NCI-H345 treated with DMSO at 0.1 percent for 48 hours (cell line): Measurements from ENCODE around the gene HMG20A.
"Not testable (repeated sequence)": the region's sequence is repeated elsewhere in the genome, so short reads cannot be mapped to it uniquely, and the experiment has no call there.

Experiments used
- DNase-seq: peaks from one replicate; lab custom pipeline; 2025; ENCODE audit not compliant: unreplicated experiment; lab: John Stamatoyannopoulos, UW

HMG20A gene

DNA sequence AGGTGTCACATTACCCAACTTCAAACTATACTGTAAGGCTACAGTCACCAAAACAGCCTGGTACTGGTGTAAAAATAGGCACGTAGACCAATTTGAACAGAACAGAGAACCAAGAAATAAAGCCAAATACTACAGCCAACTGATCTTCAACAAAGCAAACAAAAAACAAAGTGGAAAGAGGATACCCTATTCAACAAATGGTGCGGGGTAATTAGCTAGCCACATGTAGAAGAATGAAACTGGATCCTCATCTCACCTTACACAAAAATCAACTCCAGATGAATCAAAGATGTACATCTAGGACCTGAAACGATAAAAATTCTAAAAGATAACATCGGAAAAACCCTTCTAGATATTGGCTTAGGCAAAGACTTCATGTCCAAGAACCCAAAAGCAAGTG lies 13.8 kb upstream of the HMG20A start:
- DNase-seq: no peak

DNA sequence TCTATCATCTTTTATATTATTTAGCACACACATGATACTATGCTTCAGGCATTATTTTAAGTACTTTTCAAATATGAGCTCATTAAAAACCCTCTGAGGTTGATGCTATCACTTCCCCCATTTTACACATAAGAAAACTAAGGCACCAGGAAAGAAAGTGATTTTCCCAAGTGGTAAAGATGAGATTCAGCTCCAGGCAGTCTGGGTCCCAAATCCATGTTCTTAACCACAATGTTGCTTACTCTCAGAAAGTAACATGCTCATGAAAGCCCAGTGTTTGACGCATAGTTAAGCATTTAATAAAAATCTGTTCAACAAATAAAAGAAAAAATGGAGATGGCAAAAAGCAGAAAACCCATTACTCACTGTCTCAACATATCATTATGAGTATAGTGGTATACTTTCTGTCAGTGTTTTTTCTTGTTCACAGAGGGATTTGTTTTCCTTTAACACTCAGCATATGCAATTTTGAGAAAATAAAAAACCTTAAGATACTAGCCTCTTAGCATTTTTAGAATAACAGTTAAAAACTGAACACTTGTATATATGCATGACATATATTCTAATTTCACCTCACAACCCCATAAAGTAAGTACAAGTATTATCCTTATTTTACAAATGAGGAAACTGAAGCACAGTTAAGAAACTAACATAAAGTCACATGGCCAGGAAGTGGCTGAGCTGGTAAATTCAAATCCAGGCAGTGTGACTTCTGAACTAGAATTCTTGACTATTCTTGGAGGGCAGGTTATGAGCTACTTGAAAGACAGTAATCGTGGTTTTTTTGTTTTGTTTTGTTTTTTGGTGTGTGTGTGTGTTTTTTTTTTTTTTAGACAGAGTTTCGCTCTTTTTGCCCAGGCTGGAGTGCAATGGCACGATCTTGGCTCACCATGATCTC lies 11.2 kb upstream of the HMG20A start:
- no peak for DNase-seq

DNA sequence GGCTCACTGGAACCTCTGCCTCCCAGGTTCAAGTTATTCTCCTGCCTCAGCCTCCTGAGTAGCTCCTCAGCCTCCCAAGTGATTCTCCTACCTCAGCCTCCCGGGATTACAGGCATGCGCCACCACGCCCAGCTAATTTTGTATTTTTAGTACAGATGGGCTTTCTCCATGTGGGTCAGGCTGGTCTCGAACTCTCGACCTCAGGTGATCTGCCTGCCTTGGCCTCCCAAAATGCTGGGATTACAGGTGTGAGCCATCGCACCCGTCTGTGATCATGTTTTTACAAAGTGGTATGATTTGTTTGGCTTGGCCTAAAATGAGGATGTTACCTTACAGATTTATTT lies 10.6 kb upstream of the HMG20A start:
- not testable (repeated sequence) for DNase-seq

DNA sequence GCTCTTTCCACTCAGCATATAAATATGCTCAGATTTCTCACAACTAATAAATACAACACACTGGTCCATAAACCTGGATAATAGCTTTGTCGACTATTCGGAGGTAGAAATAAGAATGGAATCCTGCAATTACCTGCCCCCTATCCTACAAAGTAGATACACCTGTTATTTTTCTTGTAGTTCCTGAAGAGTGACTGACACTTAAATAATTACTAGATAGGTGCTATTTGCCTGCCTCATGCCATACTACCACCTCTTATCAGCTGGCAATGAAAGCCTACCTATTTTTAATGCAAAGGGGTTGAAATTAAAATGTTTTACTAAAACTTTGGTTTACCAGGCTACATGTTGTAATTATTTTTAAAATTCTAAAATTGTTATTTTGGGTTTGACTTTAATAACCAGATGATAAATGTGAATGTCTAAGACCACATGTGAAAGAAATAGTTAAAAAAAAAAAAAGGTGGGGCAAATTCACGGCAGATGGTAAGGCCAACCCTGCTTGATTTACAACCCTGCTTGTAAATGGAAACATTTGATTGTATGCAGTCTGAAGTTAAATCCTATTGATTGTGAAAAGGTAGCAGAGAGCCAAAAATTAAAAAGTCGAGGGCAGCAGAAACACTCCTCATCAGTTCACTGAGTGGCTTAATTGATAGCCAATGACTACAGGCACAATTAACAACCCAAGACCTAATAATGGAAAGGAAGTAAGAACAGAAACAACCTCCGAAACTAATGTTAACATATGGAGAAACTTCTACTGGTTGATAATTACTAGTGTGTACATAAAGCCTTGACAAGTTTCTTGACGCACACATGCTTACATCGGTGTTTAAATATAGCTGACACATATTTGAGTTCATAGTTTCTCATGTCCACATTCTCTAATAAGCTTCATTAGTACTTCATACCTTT lies 9.7 kb upstream of the HMG20A start:
- DNase-seq: no peak

DNA sequence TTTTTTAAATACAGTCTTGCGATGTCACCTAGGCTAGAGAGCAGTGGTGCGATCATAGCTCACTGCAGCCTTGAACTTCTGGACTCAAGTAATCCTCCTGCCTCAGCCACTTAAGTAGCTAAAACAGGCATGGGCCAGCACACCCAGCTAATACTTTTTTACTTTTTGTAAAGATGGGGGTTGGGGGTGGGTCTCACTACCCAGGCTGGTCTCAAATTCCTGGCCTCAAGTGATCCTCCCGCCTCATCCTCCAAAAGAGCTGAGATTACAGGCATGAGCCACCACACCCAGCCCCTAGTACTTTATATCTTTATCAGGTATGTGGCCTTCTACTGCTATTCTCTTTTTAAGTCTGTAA lies 9.1 kb upstream of the HMG20A start:
- DNase-seq: no peak

DNA sequence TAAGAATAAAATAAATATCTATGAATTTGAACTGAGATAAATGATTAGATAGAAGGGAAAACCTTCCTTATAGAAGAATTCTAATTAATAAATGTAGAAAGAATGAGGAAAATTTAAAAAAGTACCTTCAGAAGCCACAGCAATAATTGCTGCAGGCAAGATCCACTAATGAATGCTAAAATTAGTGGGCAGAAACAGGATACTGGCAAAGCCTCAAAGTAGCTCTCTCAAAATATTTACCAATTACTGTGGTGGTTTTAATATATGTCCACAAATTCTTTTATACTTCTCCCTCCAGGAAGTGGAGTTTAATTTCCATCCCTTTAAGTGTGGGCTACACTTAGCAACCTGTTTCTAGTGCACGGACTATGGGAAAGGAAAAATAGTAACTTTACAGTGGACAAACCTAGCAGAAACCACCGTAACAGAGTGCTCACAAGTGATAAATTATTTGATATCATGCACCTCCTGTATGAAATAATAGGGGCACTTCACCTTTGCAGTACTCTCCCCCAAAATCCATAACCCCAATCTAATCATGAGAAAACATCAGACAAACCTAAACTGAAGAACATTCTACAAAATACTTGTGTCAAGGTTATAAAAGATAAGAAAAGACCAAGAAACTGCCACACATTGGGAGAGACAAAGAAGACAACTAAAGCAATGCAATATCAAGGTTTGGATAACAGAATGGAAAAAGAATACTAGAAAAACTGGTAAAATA lies 7.6 kb upstream of the HMG20A start:
- DNase-seq: no peak

DNA sequence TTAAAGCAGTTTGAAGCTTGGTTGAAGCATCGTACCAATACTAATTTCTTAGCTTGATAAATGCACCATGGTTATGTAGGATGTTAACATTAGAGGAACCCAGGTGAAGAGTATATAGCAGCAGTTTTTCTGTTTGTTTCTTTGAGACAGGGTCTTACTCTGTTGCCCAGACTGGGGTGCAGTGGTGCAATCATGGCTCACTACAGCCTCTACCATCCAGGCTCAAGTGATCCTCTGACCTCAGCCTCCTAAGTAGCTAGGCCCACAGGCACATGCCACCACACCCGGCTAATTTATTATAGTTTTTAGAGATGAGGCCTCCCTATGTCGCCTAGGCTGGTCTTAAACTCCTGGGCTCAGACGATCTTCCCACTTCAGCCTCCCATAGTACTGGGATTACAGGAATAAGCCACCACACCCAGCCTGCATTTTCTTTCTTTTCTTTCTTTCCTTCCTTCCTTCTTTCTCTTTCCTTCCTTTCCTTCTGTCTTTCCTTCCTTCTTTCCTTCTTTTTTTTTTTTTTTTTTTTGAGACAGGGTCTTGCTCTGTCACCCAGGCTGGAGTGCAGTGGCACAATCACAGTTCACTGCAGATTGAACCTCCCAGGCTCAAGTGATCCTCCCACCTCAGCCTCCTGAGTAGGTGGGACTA lies 6.9 kb upstream of the HMG20A start:
- no peak for DNase-seq

DNA sequence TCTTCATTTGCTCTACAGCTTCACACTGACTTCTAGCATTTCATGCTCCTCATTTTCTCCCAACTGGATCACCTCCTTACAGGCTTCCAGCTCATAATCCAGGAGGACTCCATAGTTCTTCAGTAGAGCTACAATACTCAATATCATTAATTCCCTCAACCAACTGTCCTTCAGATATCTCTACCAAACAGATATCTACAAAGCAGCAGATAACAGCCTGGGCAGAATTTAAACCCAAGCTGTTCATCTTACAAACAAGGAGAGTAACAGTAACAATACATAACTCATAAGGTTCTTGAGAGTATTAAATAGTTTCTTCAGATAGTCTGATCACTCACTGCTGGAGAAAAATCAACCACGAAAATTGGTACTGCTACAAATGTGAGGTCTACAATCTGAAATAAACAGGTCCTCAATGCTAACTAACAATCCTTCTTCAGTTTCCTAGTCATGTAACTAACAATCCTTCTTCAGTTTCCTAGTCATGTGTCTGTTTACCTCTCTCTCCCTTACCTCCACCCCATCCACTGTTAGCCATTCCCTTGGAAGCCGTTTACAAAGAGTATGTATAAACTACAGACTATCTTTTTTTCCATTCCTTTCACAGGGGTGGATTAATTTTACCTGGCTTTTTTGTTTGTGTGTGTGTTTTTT lies 5.8 kb upstream of the HMG20A start:
- no peak for DNase-seq

DNA sequence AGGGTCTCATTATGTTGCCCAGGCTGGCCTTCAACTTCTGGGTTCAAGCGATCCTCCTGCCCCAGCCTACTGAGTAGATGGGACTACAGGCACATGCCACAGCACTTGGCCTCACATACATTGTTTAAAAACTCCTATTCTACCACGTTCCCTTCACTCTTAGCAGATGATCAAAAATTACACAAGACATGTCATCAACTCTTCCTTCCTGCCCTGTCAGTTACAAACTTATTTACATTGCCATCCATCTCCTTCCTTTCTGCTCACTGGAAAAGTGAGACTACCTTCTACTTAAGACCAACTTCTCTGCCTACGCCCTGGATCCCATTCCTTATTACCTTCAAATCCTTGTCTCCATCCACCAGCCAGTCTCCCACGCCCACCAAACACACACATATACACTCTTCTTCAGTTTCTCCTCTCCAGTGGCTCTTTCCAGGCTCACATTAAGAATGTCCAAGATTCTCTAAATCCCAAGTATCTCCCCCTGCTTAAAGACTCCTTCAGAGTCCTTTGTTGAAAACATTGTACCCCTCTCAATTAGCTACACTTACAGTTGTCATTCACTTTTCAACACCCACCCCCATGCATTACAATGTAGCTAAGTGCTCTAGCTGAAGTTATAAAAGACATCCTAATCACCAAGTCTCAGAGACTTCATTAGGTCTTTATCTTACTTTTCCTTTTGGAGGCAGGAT lies 5.1 kb upstream of the HMG20A start:
- no peak for DNase-seq

DNA sequence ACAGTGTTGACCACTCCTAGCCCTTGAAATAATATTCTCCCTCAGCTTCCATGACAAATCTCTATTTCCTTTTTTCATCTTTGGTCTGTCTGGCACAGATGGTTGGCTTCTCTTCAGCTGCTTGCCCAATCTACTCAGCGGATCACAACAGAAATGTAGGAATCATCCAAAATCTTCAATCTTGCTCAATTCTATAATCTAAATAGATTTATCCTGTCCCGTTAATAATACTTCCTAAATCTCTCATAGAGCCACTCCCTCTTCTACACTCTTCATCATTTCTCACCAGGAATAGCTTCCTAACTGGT lies 4.6 kb upstream of the HMG20A start:
- no peak for DNase-seq

DNA sequence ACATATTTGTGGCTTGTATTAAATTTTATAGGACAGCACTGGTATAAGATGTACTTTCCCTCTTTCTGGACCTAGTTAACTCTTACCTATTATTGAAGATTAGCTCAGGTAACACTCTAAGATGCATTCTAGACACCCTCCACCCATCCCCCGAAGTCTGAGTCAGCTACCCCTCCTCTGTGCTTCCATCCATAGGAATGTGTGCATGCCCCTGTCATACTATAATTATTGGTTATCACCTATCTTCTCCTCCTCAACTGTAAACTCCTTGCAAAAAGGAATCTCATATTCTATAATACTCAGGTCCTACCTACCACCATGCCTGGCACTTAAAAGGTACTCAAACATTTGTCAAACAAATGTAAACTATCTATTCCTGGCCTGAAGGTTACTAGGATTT lies 3.7 kb upstream of the HMG20A start:
- no peak for DNase-seq

DNA sequence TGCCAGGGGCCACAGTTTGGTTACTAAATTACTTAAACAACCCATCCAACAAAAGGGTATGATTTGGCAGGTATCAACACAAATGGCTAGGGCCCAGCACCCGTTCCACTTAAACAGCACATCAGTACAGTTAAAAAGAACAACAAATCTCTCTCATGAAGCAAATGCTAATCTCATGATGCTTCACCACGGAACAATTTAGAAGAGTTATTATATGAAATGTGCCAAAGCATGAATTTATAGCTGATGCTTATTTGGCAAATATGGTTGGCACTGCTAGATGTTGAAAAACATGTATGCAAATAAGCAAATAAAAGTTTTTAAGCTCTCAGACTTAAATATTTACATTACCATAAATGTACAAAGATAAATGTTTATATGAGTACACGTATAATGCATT lies 3.1 kb upstream of the HMG20A start:
- DNase-seq: no peak

DNA sequence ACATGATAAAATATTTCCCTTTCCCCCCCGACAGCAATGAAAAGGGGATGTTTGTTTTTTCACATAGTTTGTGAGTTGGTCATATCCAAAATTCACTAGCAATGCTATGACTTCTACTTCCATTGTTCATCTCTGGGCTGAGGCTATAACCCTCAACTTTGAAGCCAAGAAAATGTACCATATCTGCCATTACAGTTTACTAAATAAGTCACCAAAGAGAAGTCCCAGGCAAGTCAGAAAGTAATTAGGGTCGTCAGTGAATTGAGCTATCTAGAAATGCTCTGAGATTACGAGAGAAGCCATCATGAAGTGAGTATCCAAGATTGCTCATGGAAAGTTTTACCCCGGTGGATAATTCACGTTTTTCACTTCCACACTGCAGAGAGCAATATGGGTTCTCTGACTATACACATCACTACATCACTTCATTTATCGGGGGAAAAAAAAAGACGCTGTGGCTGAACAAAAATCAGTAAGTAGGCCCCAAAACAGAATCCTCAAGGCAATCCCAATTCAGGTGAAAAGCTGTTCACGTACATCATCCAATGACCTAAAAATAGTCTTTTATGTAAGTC lies 2.2 kb upstream of the HMG20A start:
- no peak for DNase-seq

DNA sequence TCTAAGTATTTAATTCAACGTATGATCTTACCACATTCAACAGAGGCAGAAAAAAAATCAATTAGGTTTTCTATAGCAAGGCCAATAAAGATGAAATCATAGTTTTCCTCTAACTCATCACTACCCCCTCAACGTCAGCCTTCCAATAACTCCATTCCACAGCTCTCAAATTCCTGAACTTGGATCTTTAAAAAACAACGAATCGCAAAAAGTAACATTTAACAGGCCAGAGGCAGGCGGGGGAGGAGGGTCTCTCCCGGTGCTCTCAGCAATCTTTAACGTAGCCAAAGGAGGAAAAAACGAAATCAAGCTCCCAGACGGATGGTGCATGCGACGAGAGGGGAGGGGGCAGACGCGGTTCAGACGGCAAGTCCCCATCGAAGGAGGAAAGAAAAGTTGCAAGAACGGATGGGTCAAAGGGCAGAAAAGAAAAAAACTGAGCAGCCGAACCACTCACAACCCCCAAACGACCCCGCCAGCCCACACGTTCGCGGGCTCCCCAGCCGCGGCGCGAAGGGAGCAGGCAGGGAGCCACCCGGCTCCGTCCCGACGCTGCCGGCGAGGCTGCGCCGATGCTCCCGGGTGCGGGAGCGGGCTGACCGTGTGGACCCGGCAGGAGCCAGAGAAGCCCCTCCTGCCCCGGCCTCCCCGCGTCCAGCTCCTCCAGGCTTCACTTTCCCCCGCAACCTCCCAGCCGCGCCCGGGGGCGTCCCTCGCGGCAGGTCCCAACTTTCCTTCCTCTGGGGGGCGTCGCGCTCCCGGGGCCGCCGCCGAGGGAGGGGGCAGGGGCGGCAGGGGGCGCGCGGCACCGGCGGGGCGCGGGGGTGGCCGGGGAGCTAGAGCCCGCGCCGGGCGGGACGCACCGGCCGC lies 1.5 kb upstream of the HMG20A start:
- DNase-seq: no peak

DNA sequence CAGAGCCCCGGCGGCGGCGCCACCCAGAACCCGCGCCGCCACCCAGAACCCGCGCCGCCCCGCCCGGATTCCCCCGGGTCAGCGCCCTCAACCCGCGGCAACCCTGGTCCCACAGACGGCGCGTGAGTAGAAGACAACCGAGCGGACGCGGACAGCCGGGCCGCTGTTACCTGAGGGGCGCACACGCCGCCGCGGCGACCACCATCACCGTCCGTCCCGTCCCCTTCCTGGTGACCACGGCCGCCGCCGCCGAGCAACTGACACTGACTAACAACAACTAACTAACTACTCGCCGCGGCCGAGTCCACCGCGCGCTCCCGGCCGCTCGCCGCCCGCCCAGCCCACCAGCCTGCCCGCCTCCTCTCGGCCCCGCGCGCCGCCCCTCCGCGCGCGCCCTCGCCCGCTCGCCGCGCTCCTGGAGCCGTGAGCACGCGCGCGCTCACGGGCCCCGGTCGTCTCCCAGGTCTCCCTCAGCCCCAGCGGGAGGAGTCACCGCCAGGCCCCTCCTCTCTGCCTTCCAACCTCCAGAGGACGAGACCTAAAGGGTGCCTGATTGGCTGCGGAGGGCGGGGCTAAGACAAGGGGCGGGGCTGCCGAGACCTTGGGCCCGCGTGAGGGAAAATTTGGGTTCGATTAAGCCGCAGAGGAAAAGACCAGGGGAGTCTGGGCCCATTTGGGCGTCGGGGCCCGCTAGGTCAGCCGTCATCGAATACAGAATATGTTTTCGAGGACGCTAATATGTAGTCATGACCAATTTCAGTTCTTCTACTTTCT lies 665 bp upstream of the HMG20A start, which contains the start of gene PEAK1:
Gene PEAK1 (minus strand): TSS at position 269 of the 774 bp plus-strand sequence. CDS start 238,178 bp downstream, outside the sequence.
- DNase-seq: peak; percentile 85

DNA sequence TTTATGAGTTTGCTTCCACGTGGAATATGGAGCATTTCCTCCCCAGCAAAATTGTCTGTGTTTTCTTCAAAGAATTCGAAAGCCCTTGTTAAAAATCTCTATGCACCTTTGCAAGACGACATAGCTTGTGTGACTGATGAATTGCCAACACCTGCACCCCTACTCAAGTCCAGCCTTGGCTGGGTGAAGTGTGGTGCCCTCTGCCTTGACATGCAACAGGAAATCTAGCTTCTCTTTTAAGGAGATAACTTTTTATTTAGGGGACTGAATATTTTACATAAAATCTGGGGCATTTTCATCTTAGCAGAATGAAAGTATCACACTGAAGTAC lies 647 bp downstream of the HMG20A start:
- DNase-seq: no peak

DNA sequence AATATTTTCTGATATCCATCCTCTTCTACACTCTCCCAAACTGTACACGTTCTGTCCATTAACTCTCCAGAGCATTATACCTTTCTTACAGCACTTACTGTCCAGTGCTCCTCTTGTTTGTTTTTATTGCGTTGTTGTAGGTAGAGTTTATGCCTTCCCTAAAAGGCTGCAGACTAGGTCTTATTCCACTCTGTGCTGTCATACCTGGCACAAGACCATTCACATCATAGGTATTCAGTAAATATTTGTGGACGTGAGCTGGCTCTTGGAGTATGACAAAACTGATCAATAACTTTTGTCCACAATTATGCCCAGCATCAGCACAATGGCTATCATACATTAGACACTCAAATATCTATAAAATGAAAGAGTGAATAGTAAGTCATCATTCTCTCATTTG lies 4.4 kb downstream of the HMG20A start:
- no peak for DNase-seq

DNA sequence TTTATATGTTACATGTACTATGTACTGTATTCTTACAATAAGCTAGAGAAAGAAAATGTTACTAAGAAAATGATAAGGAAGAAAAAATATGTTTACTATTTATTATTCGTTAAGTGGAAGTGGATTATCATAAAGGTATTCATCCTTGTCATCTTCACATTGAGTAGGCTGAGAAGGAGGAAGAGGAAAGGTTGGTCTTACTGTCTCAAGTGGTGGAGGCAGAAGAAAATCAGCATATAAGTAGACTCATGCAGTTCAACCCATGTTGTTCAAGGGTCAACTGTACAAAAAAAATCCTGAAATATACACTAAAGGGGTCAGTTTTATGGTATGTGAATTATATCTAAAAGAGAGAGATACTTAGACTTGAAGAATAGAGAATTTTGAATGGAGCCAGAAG lies 5.7 kb downstream of the HMG20A start:
- no peak for DNase-seq
